Stomach (tissue), 9 donors: ENCODE data around the gene TMEM115. TPM values are rescaled to one million over a fixed set of nuclear protein-coding genes. Genes with fewer than 3 reads are reported as not detected.

Experiments
- DNase-seq, 2 donors: peaks; one replicate each; pipeline versions ENCODE4 v3.0.0 to v3.0.0-alpha.2; 2013 to 2019
- H3K27ac ChIP-seq, 5 donors: fragments of 200-600 bp in 4 of 5; sonication (generic) in 4 of 5; one replicate each; pipeline ENCODE4 v1.5.1; 2013 to 2019; ENCODE audit warnings: mild to moderate bottlenecking in 1 of 5, moderate library complexity in 1 of 5
- H3K27me3 ChIP-seq, 3 donors: fragments of 200-600 bp; sonication (generic); one replicate each; pipeline ENCODE4 v1.5.1; 2017 to 2019; ENCODE audit warnings: mixed run types in 1 of 3
- H3K36me3 ChIP-seq, 4 donors: fragments of 200-600 bp; sonication (generic); 1 replicate in 3 of 4; 2 replicates in 1 of 4; pipeline ENCODE4 v1.5.1; 2016 to 2019
- H3K4me1 ChIP-seq, 4 donors: fragments of 200-600 bp; sonication (generic); one replicate each; pipeline ENCODE4 v1.5.1; 2016 to 2019
- H3K4me3 ChIP-seq, 4 donors: fragments of 200-600 bp; sonication (generic) in 3 of 4; one replicate each; pipeline ENCODE4 v1.5.1; 2016 to 2019; ENCODE audit warnings: mild to moderate bottlenecking in 1 of 4
- H3K9me3 ChIP-seq, 4 donors: fragments of 200-600 bp; sonication (generic); one replicate each; pipeline ENCODE4 v1.5.1; 2016 to 2019
- EP300 ChIP-seq: sonication (generic); formaldehyde crosslinking; IDR thresholded peaks from one replicate; pipeline ENCODE4 v1.6.1; 2017; ENCODE audit warnings: antibody characterized with exemption
- POLR2A ChIP-seq, 4 donors: fragments of 450-650 bp; IDR thresholded peaks; one replicate each; pipeline ENCODE4 v1.6.1; 2016; ENCODE audit warnings: antibody characterized with exemption in 4 of 4, control low read depth in 2 of 4, mild to moderate bottlenecking in 1 of 4, moderate library complexity in 1 of 4
- POLR2AphosphoS5 ChIP-seq, 3 donors: sonication (generic); formaldehyde crosslinking; IDR thresholded peaks; one replicate each; pipeline ENCODE4 v1.6.1; 2016; ENCODE audit warnings: antibody characterized with exemption in 3 of 3
- WGBS, 5 donors: extraction: QIAGEN DNeasy Blood & Tissue Kit in 3 of 5; methylation state at CpG; one replicate each; pipeline versions ENCODE4 v1.1.5 to v1.1.7; 2013 to 2018; 5-methylcytosine and 5-hydroxymethylcytosine counted together
- intact Hi-C: fragments of 100-400 bp; cut with DNase I; formaldehyde crosslinking; loops from one replicate; pipeline ENCODE4 v1.15.1; 2023; ENCODE audit warnings: low total_unique reads
- polyA plus RNA-seq, 3 donors: library from polyadenylated mRNA; stranded (reverse); fragments of 200-250 nt; gene quantifications; one replicate each; pipeline ENCODE4 v1.2.3, GENCODE V29; 2013
- total RNA-seq, 5 donors: library from RNA; depleted of rRNA; stranded (reverse); fragments of >200 nt; gene quantifications; one replicate each; pipeline versions ENCODE4 v1.1.0 to v1.2.3, GENCODE V29; 2014 to 2016
- TF ChIP-seq, protein P1 (sequence below), 7 experiments: fragments of 450-650 bp in 4 of 7; fragments of 200-600 bp in 3 of 7; sonication (generic) in 3 of 7; IDR thresholded peaks; one replicate each; pipeline ENCODE4 v1.5.1; 2016 to 2019; ENCODE audit warnings: antibody characterized with exemption in 7 of 7, control low read depth in 2 of 7, mild to moderate bottlenecking in 1 of 7
- donor health status: healthy with polysubstance abuse.
- donor health status: Bipolar disorder and iron deficiency.
- donor health status: healthy.

TMEM115 gene
- total and polyA plus RNA-seq, 8 donors: 14.6 to 128 (median 27.4) TPM

DNA sequence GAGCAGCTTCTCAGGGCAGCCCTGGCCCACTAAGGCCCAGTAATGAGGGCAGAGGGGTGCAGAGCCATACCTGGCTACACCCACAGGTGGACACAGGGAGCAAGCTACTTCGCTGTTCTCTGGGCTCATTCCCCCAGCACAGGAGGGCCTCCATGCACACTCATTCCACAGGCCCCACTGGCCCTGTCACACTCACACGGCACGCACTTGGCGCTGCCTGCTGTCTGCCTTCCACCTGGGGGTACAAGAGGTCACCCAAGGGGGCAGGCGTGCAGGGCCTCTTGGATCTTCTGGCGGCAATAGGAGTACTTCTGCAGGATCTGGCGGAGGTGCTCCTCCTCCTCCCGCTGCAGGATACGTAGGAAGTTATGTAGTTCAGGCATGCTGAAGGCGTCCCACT, 29.0 kb downstream of the TMEM115 start:
- intact Hi-C loops: no loop called here
- no peak for DNase-seq
- WGBS, 5 donors: 80 to 98% (median 93%) methylated on average over 5 to 10 of the region's 10 CpGs
- no peak overlapping the region for H3K27ac ChIP-seq
- H3K27me3 ChIP-seq: no peaks in the 10 kb centered on the region
- TF ChIP-seq POLR2A (IDR thresholded peaks at IDR 0.05) (no peak), EP300 (no peak), POLR2AphosphoS5 (IDR thresholded peaks at IDR 0.05) (no peak)
- TF ChIP-seq, protein P1, sequence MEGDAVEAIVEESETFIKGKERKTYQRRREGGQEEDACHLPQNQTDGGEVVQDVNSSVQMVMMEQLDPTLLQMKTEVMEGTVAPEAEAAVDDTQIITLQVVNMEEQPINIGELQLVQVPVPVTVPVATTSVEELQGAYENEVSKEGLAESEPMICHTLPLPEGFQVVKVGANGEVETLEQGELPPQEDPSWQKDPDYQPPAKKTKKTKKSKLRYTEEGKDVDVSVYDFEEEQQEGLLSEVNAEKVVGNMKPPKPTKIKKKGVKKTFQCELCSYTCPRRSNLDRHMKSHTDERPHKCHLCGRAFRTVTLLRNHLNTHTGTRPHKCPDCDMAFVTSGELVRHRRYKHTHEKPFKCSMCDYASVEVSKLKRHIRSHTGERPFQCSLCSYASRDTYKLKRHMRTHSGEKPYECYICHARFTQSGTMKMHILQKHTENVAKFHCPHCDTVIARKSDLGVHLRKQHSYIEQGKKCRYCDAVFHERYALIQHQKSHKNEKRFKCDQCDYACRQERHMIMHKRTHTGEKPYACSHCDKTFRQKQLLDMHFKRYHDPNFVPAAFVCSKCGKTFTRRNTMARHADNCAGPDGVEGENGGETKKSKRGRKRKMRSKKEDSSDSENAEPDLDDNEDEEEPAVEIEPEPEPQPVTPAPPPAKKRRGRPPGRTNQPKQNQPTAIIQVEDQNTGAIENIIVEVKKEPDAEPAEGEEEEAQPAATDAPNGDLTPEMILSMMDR (IDR thresholded peaks at IDR 0.05): no peak
- H3K36me3 ChIP-seq: peaks cover 44 to 57% (median 51%) of the 10 kb centered on the region in 4 donors
- no peak overlapping the region for H3K4me3 ChIP-seq
- peaks cover 33 to 74% (median 53%) of the 10 kb centered on the region in 4 donors for H3K4me1 ChIP-seq
- H3K9me3 ChIP-seq: no peaks in the 10 kb centered on the region

DNA sequence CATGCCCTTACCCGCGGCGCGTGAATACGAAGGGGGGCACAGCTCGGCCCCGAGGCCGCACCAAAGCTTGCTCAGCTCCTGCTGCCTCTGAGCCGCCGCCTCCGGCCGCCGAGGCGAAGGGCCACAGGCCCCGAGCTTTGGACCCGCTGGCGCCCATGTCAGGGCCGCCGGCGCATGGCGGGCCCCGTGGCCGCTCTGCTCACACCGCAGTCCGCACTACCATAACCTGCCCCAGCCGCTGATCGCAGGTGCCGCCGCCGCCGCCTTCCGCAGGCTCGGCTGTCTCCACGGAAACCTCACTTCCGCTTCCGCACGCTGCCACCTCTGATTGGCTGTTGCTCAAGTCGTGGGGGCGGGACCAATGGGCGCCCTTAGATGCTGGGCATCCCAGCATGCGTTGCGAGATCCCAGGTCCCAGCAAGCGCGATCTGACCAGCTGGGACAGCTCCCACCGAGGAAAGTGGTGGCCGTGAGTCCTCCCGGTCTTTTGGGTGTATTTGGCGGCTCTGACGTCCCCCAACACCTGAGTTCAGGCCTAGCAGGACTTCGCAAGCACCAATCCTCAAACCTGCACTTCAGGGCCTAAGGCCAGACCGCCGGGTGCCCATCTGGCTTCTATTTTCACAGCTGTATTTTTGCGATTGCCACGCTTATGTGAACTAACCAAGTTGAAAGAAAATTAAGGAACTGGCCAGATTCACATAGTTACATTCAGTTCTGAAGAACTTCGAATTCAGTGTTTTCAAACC, 31.2 kb downstream of the TMEM115 start, which contains the start of gene TUSC2:
Gene TUSC2 (minus strand): TSS at position 281 of the 749 bp plus-strand sequence. CDS start 124 bp downstream, at position 157.
- 1 to 3% (median 2%) methylated on average over 15 to 55 of the region's 55 CpGs for WGBS, 5 donors
- intact Hi-C loops: no loop called here
- Histone ChIP-seq H3K36me3 (peaks cover 44 to 57% (median 55%) of the 10 kb centered on the region in 4 donors), H3K27me3 (no peaks in the 10 kb centered on the region), H3K4me1 (peaks cover 15 to 74% (median 48%) of the 10 kb centered on the region in 4 donors), H3K4me3 (peak within 1 kb of the TSS; percentile 62 to 98 (median 90)), H3K9me3 (no peaks in the 10 kb centered on the region), H3K27ac (peak within 1 kb of the TSS; percentile 79 to 93 (median 90))
- TF ChIP-seq POLR2A (IDR thresholded peaks at IDR 0.05): peak in 1 of 4 donors; percentile 28
- TF ChIP-seq EP300: no peak
- TF ChIP-seq POLR2AphosphoS5 (IDR thresholded peaks at IDR 0.05): peak; percentile 89 to 97 (median 90)
- DNase-seq: peak; percentile 99

DNA sequence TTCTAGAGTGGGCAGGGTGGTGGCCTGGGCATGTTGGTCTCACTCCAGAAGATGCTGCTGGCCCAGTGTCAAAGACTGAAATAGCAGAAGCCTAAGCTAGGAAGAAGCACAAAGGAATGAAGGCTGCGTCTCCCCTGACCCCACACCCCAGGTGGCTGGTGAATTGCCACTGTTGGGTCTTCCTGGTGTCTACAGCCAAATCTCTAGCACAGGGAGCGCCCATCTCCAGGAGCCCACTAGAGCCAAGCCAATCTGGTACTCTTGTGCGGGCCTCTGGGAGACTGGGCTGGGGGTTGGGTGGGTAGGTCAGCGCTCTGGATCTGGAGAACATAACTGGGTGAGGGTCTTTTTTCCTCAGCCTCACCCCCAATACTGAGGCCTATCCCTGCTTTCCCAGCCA, 32.2 kb downstream of the TMEM115 start:
- Histone ChIP-seq H3K27me3 (no peaks in the 10 kb centered on the region), H3K9me3 (no peaks in the 10 kb centered on the region), H3K27ac (peak overlapping the region in 4 of 5 donors; percentile 79 to 91 (median 86)), H3K36me3 (peaks cover 40 to 52% (median 49%) of the 10 kb centered on the region in 4 donors), H3K4me1 (peaks cover 24 to 74% (median 54%) of the 10 kb centered on the region in 4 donors), H3K4me3 (peak overlapping the region; percentile 62 to 98 (median 90))
- TF ChIP-seq EP300 (no peak), POLR2A (IDR thresholded peaks at IDR 0.05) (no peak), POLR2AphosphoS5 (IDR thresholded peaks at IDR 0.05) (no peak)
- TF ChIP-seq, protein P1 (IDR thresholded peaks at IDR 0.05): no peak
- 58 to 73% (median 69%) methylated on average over 4 of the region's 4 CpGs for WGBS, 5 donors
- intact Hi-C loops: no loop called here
- no peak for DNase-seq

DNA sequence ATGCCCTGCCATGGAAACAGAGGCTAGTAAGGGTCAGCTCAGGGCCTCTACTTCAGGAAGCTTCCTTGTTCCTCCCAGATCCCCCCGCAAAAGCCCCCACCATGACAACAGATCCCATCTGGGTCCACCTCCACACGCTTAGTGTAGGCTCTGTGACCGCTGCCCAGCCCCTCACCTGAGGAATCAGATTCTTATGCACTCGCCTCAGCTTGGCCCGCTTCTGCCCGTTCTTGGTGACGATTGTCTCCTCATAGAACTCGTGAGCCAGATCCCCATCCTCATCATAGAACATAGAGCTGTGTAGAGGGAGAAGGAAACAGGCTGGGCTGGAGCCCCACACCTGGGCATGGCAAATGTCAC, 33.2 kb downstream of the TMEM115 start:
- DNase-seq: no peak
- Histone ChIP-seq H3K27me3 (no peaks in the 10 kb centered on the region), H3K4me3 (no peak overlapping the region), H3K9me3 (no peaks in the 10 kb centered on the region), H3K27ac (peak overlapping the region in 1 of 5 donors; percentile 95), H3K36me3 (peaks cover 30 to 43% (median 40%) of the 10 kb centered on the region in 4 donors), H3K4me1 (peaks cover 29 to 74% (median 60%) of the 10 kb centered on the region in 4 donors)
- 90 to 92% (median 92%) methylated on average over 8 of the region's 8 CpGs for WGBS, 5 donors
- intact Hi-C loops: no loop called here
- TF ChIP-seq POLR2A (IDR thresholded peaks at IDR 0.05): no peak
- no peak for TF ChIP-seq POLR2AphosphoS5 (IDR thresholded peaks at IDR 0.05)
- no peak for TF ChIP-seq EP300
- TF ChIP-seq, protein P1 (IDR thresholded peaks at IDR 0.05): no peak
